Gastroesophageal sphincter (tissue), 4 donors: ENCODE data around the gene SH3RF1. TPM values are rescaled to one million over a fixed set of nuclear protein-coding genes. Genes with fewer than 3 reads are reported as not detected.

Experiments used
- ATAC-seq: fragments of 150-250 bp; one replicate; pipeline ENCODE4 v1.9.1; 2016; ENCODE audit warnings: mild to moderate bottlenecking, moderate library complexity
- H3K27ac ChIP-seq, 4 donors: fragments of 200-600 bp; sonication (generic) in 3 of 4; 1 replicate in 3 of 4; 2 replicates in 1 of 4; pipeline ENCODE4 v1.5.1; 2016 to 2019
- H3K27me3 ChIP-seq: fragments of 200-600 bp; sonication (generic); one replicate; pipeline ENCODE4 v1.5.1; 2019
- H3K36me3 ChIP-seq, 2 donors: fragments of 200-600 bp; sonication (generic); one replicate each; pipeline ENCODE4 v1.5.1; 2019; ENCODE audit warnings: control low read depth in 1 of 2
- H3K4me1 ChIP-seq, 3 donors: fragments of 200-600 bp; sonication (generic); 1 replicate in 2 of 3; 2 replicates in 1 of 3; pipeline ENCODE4 v1.5.1; 2016 to 2019; ENCODE audit warnings: control low read depth in 2 of 3
- H3K4me3 ChIP-seq, 2 donors: fragments of 200-600 bp; sonication (generic); one replicate each; pipeline ENCODE4 v1.5.1; 2019; ENCODE audit warnings: mild to moderate bottlenecking in 1 of 2, moderate library complexity in 1 of 2
- H3K9me3 ChIP-seq, 3 donors: fragments of 200-600 bp; sonication (generic); one replicate each; pipeline ENCODE4 v1.5.1; 2017 to 2019; ENCODE audit warnings: control low read depth in 2 of 3
- CTCF ChIP-seq, 4 experiments: fragments of 200-600 bp in 2 of 4; fragments of 450-650 bp in 2 of 4; sonication (generic) in 1 of 4; IDR thresholded peaks; one replicate each; pipeline ENCODE4 v1.5.1; 2017 to 2019; ENCODE audit warnings: antibody characterized with exemption in 4 of 4, mild to moderate bottlenecking in 2 of 4, moderate library complexity in 2 of 4
- EP300 ChIP-seq: sonication (generic); formaldehyde crosslinking; IDR thresholded peaks from one replicate; pipeline ENCODE4 v1.6.1; 2017; ENCODE audit warnings: antibody characterized with exemption, mild to moderate bottlenecking
- POLR2A ChIP-seq, 2 donors: fragments of 450-650 bp; IDR thresholded peaks; one replicate each; pipeline ENCODE4 v1.6.1; 2017; ENCODE audit warnings: antibody characterized with exemption in 2 of 2, mild to moderate bottlenecking in 2 of 2, moderate library complexity in 1 of 2
- POLR2AphosphoS5 ChIP-seq: sonication (generic); formaldehyde crosslinking; IDR thresholded peaks from one replicate; pipeline ENCODE4 v1.6.1; 2017; ENCODE audit warnings: antibody characterized with exemption
- WGBS, 2 donors: methylation state at CpG; one replicate each; pipeline ENCODE4 v1.1.5; 2018; ENCODE audit warnings: low coverage in 1 of 2; 5-methylcytosine and 5-hydroxymethylcytosine counted together
- total RNA-seq, 4 donors: library from RNA; depleted of rRNA; stranded (reverse); fragments of >200 nt; gene quantifications; one replicate each; pipeline ENCODE4 v1.1.0, GENCODE V29; 2016

Gene SH3RF1
- total RNA-seq, 4 donors from 2014 or later = 9.2 to 17.6 (median 13.3) TPM

- Histone ChIP-seq H3K27me3 (no peaks in the 10 kb centered on the region), H3K36me3 (no peaks in the 10 kb centered on the region), H3K9me3 (no peaks in the 10 kb centered on the region), H3K4me3 (no peak overlapping the region), H3K4me1 (peaks cover 7 to 74% (median 8%) of the 10 kb centered on the region in 3 donors), H3K27ac (no peak overlapping the region)
- 46 to 70% methylated on average over 2 to 4 of the region's 4 CpGs for WGBS, 2 donors
- TF ChIP-seq POLR2A (IDR thresholded peaks at IDR 0.05) (no peak), CTCF (IDR thresholded peaks at IDR 0.05) (no peak), POLR2AphosphoS5 (no peak), EP300 (no peak)
- ATAC-seq = no peak
These were observed 13.6 kb downstream of the SH3RF1 start for GRCh38 chr4:169256856-169257761.

- no peaks in the 10 kb centered on the region for H3K27me3 ChIP-seq
- WGBS, 2 donors = 79 to 89% methylated on average over 2 of the region's 3 CpGs
- H3K4me3 ChIP-seq = no peak overlapping the region
- H3K27ac ChIP-seq = no peak overlapping the region
- H3K4me1 ChIP-seq = peaks cover 7 to 82% (median 8%) of the 10 kb centered on the region in 3 donors
- no peak for TF ChIP-seq POLR2A (IDR thresholded peaks at IDR 0.05)
- ATAC-seq = no peak
- H3K36me3 ChIP-seq = no peaks in the 10 kb centered on the region
- H3K9me3 ChIP-seq = no peaks in the 10 kb centered on the region
These were observed 14.6 kb downstream of the SH3RF1 start for GRCh38 chr4:169256101-169256612.

- Histone ChIP-seq H3K27ac (no peak overlapping the region), H3K36me3 (no peaks in the 10 kb centered on the region), H3K4me1 (peaks cover 7 to 87% (median 8%) of the 10 kb centered on the region in 3 donors), H3K9me3 (no peaks in the 10 kb centered on the region), H3K4me3 (no peak overlapping the region), H3K27me3 (no peaks in the 10 kb centered on the region)
- TF ChIP-seq POLR2AphosphoS5 (peak; percentile 45), CTCF (IDR thresholded peaks at IDR 0.05) (no peak)
- no peak for ATAC-seq
- WGBS, 2 donors = 31 to 56% methylated on average over 5 of the region's 5 CpGs
These were observed 16.2 kb downstream of the SH3RF1 start for GRCh38 chr4:169254546-169254983.

GRCh38 chr4:169253904-169254303 lies 16.9 kb downstream of the SH3RF1 start:
- Histone ChIP-seq H3K4me3 (no peak overlapping the region), H3K9me3 (no peaks in the 10 kb centered on the region), H3K36me3 (no peaks in the 10 kb centered on the region), H3K27ac (no peak overlapping the region), H3K27me3 (no peaks in the 10 kb centered on the region), H3K4me1 (peaks cover 7 to 86% (median 8%) of the 10 kb centered on the region in 3 donors)
- whole genome bisulfite sequencing, 2 donors = 0% methylated on average over 1 of the region's 1 CpG
- no peak for ATAC-seq
- TF ChIP-seq CTCF (IDR thresholded peaks at IDR 0.05) (no peak), POLR2A (IDR thresholded peaks at IDR 0.05) (no peak), POLR2AphosphoS5 (no peak), EP300 (no peak)

GRCh38 chr4:169253113-169253671 lies 17.6 kb downstream of the SH3RF1 start:
- peak overlapping the region in 1 of 4 donors; percentile 28 for H3K27ac ChIP-seq
- H3K9me3 ChIP-seq = no peaks in the 10 kb centered on the region
- 76 to 81% methylated on average over 2 of the region's 2 CpGs for WGBS, 2 donors
- ATAC-seq = no peak
- peaks cover 7 to 79% (median 8%) of the 10 kb centered on the region in 3 donors for H3K4me1 ChIP-seq
- no peak for TF ChIP-seq CTCF (IDR thresholded peaks at IDR 0.05)
- no peak for TF ChIP-seq POLR2A (IDR thresholded peaks at IDR 0.05)
- TF ChIP-seq EP300 = no peak
- no peak for TF ChIP-seq POLR2AphosphoS5
- no peaks in the 10 kb centered on the region for H3K36me3 ChIP-seq
- H3K27me3 ChIP-seq = no peaks in the 10 kb centered on the region
- H3K4me3 ChIP-seq = no peak overlapping the region
